Esophagus squamous epithelium (tissue), 4 donors: ENCODE results near the gene MTIF2.
"Not testable (repeated sequence)": the region's sequence is repeated elsewhere in the genome, so short reads cannot be mapped to it uniquely, and the experiment has no call there.

Source experiments
- POLR2A ChIP-seq, 4 donors: fragments of 450-650 bp; IDR thresholded peaks; one replicate each; pipeline ENCODE4 v1.6.1; 2017; ENCODE audit warnings: antibody characterized with exemption in 4 of 4, mild to moderate bottlenecking in 4 of 4, moderate library complexity in 3 of 4
- TF ChIP-seq, protein P1 (sequence below), 6 experiments: fragments of 450-650 bp in 4 of 6; fragments of 200-600 bp in 2 of 6; sonication (generic) in 2 of 6; IDR thresholded peaks; one replicate each; pipeline ENCODE4 v1.5.1; 2016 to 2019; ENCODE audit warnings: antibody characterized with exemption in 6 of 6, mild to moderate bottlenecking in 4 of 6, moderate library complexity in 4 of 6

- TF ChIP-seq, protein P1, sequence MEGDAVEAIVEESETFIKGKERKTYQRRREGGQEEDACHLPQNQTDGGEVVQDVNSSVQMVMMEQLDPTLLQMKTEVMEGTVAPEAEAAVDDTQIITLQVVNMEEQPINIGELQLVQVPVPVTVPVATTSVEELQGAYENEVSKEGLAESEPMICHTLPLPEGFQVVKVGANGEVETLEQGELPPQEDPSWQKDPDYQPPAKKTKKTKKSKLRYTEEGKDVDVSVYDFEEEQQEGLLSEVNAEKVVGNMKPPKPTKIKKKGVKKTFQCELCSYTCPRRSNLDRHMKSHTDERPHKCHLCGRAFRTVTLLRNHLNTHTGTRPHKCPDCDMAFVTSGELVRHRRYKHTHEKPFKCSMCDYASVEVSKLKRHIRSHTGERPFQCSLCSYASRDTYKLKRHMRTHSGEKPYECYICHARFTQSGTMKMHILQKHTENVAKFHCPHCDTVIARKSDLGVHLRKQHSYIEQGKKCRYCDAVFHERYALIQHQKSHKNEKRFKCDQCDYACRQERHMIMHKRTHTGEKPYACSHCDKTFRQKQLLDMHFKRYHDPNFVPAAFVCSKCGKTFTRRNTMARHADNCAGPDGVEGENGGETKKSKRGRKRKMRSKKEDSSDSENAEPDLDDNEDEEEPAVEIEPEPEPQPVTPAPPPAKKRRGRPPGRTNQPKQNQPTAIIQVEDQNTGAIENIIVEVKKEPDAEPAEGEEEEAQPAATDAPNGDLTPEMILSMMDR (IDR thresholded peaks at IDR 0.05) = not testable (repeated sequence)
- TF ChIP-seq POLR2A (IDR thresholded peaks at IDR 0.05) = not testable (repeated sequence)
Measured at GRCh38 chr2:55186837-55187236, 82.2 kb downstream of the MTIF2 start.
